ENCODE measurements around the gene FRYL. TPM values are rescaled to one million over a fixed set of nuclear protein-coding genes. Genes with fewer than 3 reads are reported as not detected.
A peak's percentile ranks its signal among the peaks of the same experiment; 100 is the strongest.
"Not testable (repeated sequence)": the region's sequence is repeated elsewhere in the genome, so short reads cannot be mapped to it uniquely, and the experiment has no call there.

The FRYL gene
- total RNA-seq, 1 donor from 2014 or later = 31.7 TPM

GRCh38 chr4:48704091-48704802 is 75.8 kb downstream of the FRYL start:
- H3K4me3 ChIP-seq (ENCODE audit: low read depth, low read length) = no peak overlapping the region
- TF ChIP-seq CTCF (IDR thresholded peaks at IDR 0.05; ENCODE audit: insufficient read depth, low read length, poor library complexity, severe bottlenecking) = no peak
- H3K27me3 ChIP-seq (ENCODE audit: control insufficient read depth, insufficient read depth, low read length) = no peaks in the 10 kb centered on the region
- no peak for DNase-seq (ENCODE audit: low read depth)
- no peaks in the 10 kb centered on the region for H3K36me3 ChIP-seq (ENCODE audit: control insufficient read depth, insufficient read depth, low read length)

- Histone ChIP-seq H3K27me3 (ENCODE audit: control insufficient read depth, insufficient read depth, low read length) (no peaks in the 10 kb centered on the region), H3K4me3 (ENCODE audit: low read depth, low read length) (no peak overlapping the region), H3K36me3 (ENCODE audit: control insufficient read depth, insufficient read depth, low read length) (no peaks in the 10 kb centered on the region)
- DNase-seq (ENCODE audit: low read depth) = no peak
- no peak for TF ChIP-seq CTCF (IDR thresholded peaks at IDR 0.05; ENCODE audit: insufficient read depth, low read length, poor library complexity, severe bottlenecking)
Observed at GRCh38 chr4:48699475-48699874, 80.6 kb downstream of the FRYL start.

- H3K4me3 ChIP-seq (ENCODE audit: low read depth, low read length) = no peak overlapping the region
- no peak for TF ChIP-seq CTCF (IDR thresholded peaks at IDR 0.05; ENCODE audit: insufficient read depth, low read length, poor library complexity, severe bottlenecking)
- no peaks in the 10 kb centered on the region for H3K27me3 ChIP-seq (ENCODE audit: control insufficient read depth, insufficient read depth, low read length)
- DNase-seq (ENCODE audit: low read depth) = peak; percentile 58
- H3K36me3 ChIP-seq (ENCODE audit: control insufficient read depth, insufficient read depth, low read length) = no peaks in the 10 kb centered on the region
Observed at GRCh38 chr4:48698029-48698971, 81.8 kb downstream of the FRYL start.

GRCh38 chr4:48697516-48697915 is 82.6 kb downstream of the FRYL start:
- DNase-seq (ENCODE audit: low read depth); H3K4me3 ChIP-seq (ENCODE audit: low read depth, low read length); H3K36me3 ChIP-seq (ENCODE audit: control insufficient read depth, insufficient read depth, low read length); H3K27me3 ChIP-seq (ENCODE audit: control insufficient read depth, insufficient read depth, low read length): not testable (repeated sequence)

- Histone ChIP-seq H3K36me3 (ENCODE audit: control insufficient read depth, insufficient read depth, low read length) (no peaks in the 10 kb centered on the region), H3K4me3 (ENCODE audit: low read depth, low read length) (no peak overlapping the region), H3K27me3 (ENCODE audit: control insufficient read depth, insufficient read depth, low read length) (no peaks in the 10 kb centered on the region)
- TF ChIP-seq CTCF (IDR thresholded peaks at IDR 0.05; ENCODE audit: insufficient read depth, low read length, poor library complexity, severe bottlenecking) = no peak
- no peak for DNase-seq (ENCODE audit: low read depth)
Observed at GRCh38 chr4:48694824-48695223, 85.3 kb downstream of the FRYL start.

- no peak for TF ChIP-seq CTCF (IDR thresholded peaks at IDR 0.05; ENCODE audit: insufficient read depth, low read length, poor library complexity, severe bottlenecking)
- H3K4me3 ChIP-seq (ENCODE audit: low read depth, low read length) = no peak overlapping the region
- no peak for DNase-seq (ENCODE audit: low read depth)
- no peaks in the 10 kb centered on the region for H3K27me3 ChIP-seq (ENCODE audit: control insufficient read depth, insufficient read depth, low read length)
- H3K36me3 ChIP-seq (ENCODE audit: control insufficient read depth, insufficient read depth, low read length) = no peaks in the 10 kb centered on the region
Observed at GRCh38 chr4:48693856-48694574, 86.1 kb downstream of the FRYL start.

Measured in kidney epithelial cell (primary cell).